Astrocyte (in vitro differentiated cells and primary cell): Measurements from ENCODE around the gene PRR23B. TPM values are rescaled to one million over a fixed set of nuclear protein-coding genes. Genes with fewer than 3 reads are reported as not detected.

Source experiments
- DNase-seq: peaks from one replicate; pipeline ENCODE4 v3.0.0-alpha.2; 2010; ENCODE audit warnings: low read depth
- FAIRE-seq: peaks from 2 replicates; lab custom pipeline; 2011; peaks lifted over from hg19 to GRCh38; lab: Jason Lieb, UNC
- H2AFZ ChIP-seq: 2 replicates; pipeline ENCODE4 v1.6.0; 2012; ENCODE audit warnings: low read depth, low read length, inconsistent platforms
- H3K27ac ChIP-seq: 2 replicates; pipeline ENCODE4 v1.5.1; 2011; ENCODE audit warnings: low read depth, low read length, inconsistent platforms
- H3K27me3 ChIP-seq: 2 replicates; pipeline ENCODE4 v1.6.0; 2011; ENCODE audit warnings: low read length, inconsistent platforms; ENCODE audit not compliant: insufficient read depth
- H3K36me3 ChIP-seq: 2 replicates; pipeline ENCODE4 v1.5.1; 2011; ENCODE audit warnings: low read length, inconsistent platforms; ENCODE audit not compliant: insufficient read depth
- H3K4me1 ChIP-seq: 2 replicates; pipeline ENCODE4 v1.5.1; 2011; ENCODE audit warnings: low read length, inconsistent platforms; ENCODE audit not compliant: insufficient read depth
- H3K4me2 ChIP-seq: 2 replicates; pipeline ENCODE4 v1.6.0; 2012; ENCODE audit warnings: low read length, inconsistent platforms
- H3K4me3 ChIP-seq: 2 replicates; pipeline ENCODE4 v1.5.1; 2011; ENCODE audit warnings: low read depth, mild to moderate bottlenecking, low read length, inconsistent platforms; ENCODE audit not compliant: insufficient read depth
- H3K79me2 ChIP-seq: 2 replicates; pipeline ENCODE4 v1.6.0; 2012; ENCODE audit warnings: mild to moderate bottlenecking, low read length, inconsistent platforms; ENCODE audit not compliant: insufficient read depth
- H3K9ac ChIP-seq: 2 replicates; pipeline ENCODE4 v1.6.0; 2012; ENCODE audit warnings: mild to moderate bottlenecking, low read length, inconsistent platforms
- H3K9me3 ChIP-seq: 2 replicates; pipeline ENCODE4 v1.5.1; 2012; ENCODE audit warnings: low read depth, mild to moderate bottlenecking, low read length, inconsistent platforms; ENCODE audit not compliant: insufficient read depth
- H4K20me1 ChIP-seq: 2 replicates; pipeline ENCODE4 v1.6.0; 2012; ENCODE audit warnings: low read length, inconsistent platforms; ENCODE audit not compliant: insufficient read depth
- H3K27ac Mint-ChIP-seq: one replicate; pipeline ENCODE4 v1.8.0; 2021; ENCODE audit warnings: mild to moderate bottlenecking, mixed read lengths; ENCODE audit not compliant: unreplicated experiment
- H3K27me3 Mint-ChIP-seq: one replicate; pipeline ENCODE4 v1.8.0; 2021; ENCODE audit warnings: low read depth, mixed read lengths; ENCODE audit not compliant: unreplicated experiment
- H3K36me3 Mint-ChIP-seq: one replicate; pipeline ENCODE4 v1.8.0; 2021; ENCODE audit warnings: low read depth, mixed read lengths; ENCODE audit not compliant: unreplicated experiment
- H3K4me1 Mint-ChIP-seq: one replicate; pipeline ENCODE4 v1.8.0; 2021; ENCODE audit warnings: low read depth, mixed read lengths; ENCODE audit not compliant: unreplicated experiment
- H3K4me3 Mint-ChIP-seq: one replicate; pipeline ENCODE4 v1.8.0; 2021; ENCODE audit warnings: mild to moderate bottlenecking, moderate library complexity, mixed read lengths; ENCODE audit not compliant: unreplicated experiment
- H3K9me3 Mint-ChIP-seq: one replicate; pipeline ENCODE4 v1.8.0; 2021; ENCODE audit warnings: mild to moderate bottlenecking, mixed read lengths; ENCODE audit not compliant: unreplicated experiment
- EZH2 ChIP-seq: IDR thresholded peaks from 2 replicates; pipeline ENCODE4 v1.6.1; 2012; ENCODE audit warnings: mild to moderate bottlenecking, low read length, inconsistent platforms; ENCODE audit not compliant: insufficient read depth
- total RNA-seq: library from RNA; stranded (reverse); gene quantifications from 2 replicates; pipeline ENCODE4 v1.2.1, GENCODE V29; 2021
- TF ChIP-seq, protein P1 (sequence below): IDR thresholded peaks from 2 replicates; pipeline ENCODE4 v1.5.1; 2011; ENCODE audit warnings: low read depth, mild to moderate bottlenecking, inconsistent platforms, low read length, moderate library complexity; ENCODE audit not compliant: insufficient read depth

PRR23B gene
- total RNA-seq, 1 donor from 2014 or later, result not detected

DNA sequence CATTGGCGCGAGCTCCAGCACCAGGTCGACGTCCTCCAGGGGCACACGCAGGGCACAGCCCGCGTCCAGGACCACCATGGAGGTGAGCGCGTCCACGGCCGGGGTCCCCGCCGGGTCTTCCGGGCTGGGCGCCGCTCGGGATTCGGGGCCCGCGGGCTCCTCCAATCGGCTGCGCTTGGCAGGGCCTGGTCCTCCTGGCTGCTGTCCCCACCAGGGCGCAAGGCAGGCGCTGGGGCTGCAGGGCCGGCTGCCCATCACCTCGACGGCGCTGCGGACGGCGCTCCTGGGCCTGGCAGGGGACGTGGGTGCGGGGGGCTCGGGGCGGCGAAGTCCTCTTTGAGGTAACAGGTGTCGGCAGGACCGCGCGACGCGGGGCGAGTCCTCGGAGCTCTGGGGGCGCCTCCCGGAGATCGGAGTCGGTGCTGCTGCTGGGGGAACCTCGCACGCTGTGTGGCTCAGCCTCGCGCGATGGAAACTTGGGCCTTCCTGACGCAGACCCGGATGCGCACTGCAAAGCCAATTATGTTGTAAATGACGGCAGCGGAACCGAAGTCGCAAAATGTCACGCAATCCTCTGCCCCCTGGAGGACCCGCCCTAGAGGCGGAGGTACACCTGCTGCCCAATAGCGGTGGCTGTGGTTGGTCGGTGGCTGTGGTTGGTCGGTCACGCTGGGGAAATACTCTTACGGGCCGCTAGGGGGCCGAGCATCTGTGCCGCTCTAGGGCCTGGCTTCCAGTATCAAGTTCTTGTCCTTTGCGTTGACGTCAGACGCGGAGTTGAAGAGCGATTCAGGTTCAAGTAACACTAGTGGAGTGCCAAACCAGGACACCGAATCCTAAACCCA lies 23.9 kb upstream of the PRR23B start, which contains the start of gene PRR23C:
Gene PRR23C, minus strand, starts transcription at position 527 of the 845 bp plus-strand sequence. Its CDS starts 272 bp downstream, at position 255.
- TF ChIP-seq, protein P1, sequence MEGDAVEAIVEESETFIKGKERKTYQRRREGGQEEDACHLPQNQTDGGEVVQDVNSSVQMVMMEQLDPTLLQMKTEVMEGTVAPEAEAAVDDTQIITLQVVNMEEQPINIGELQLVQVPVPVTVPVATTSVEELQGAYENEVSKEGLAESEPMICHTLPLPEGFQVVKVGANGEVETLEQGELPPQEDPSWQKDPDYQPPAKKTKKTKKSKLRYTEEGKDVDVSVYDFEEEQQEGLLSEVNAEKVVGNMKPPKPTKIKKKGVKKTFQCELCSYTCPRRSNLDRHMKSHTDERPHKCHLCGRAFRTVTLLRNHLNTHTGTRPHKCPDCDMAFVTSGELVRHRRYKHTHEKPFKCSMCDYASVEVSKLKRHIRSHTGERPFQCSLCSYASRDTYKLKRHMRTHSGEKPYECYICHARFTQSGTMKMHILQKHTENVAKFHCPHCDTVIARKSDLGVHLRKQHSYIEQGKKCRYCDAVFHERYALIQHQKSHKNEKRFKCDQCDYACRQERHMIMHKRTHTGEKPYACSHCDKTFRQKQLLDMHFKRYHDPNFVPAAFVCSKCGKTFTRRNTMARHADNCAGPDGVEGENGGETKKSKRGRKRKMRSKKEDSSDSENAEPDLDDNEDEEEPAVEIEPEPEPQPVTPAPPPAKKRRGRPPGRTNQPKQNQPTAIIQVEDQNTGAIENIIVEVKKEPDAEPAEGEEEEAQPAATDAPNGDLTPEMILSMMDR, result no peak
- no peak for TF ChIP-seq EZH2
- no peak for FAIRE-seq
- no peak for DNase-seq
- Mint-ChIP-seq H3K27me3 (no peaks in the 10 kb centered on the region), H3K9me3 (peaks cover 8% of the 10 kb centered on the region), H3K27ac (no peak within 1 kb of the TSS), H3K36me3 (no peaks in the 10 kb centered on the region), H3K4me3 (no peak within 1 kb of the TSS), H3K4me1 (no peaks in the 10 kb centered on the region)
- no peak within 1 kb of the TSS for H2AFZ ChIP-seq
- H3K36me3 ChIP-seq, result no peaks in the 10 kb centered on the region
- no peak within 1 kb of the TSS for H3K27ac ChIP-seq
- H3K79me2 ChIP-seq, result no peaks in the 10 kb centered on the region
- no peak within 1 kb of the TSS for H3K9ac ChIP-seq
- no peak within 1 kb of the TSS for H3K4me2 ChIP-seq
- H4K20me1 ChIP-seq, result no peaks in the 10 kb centered on the region
- no peaks in the 10 kb centered on the region for H3K4me1 ChIP-seq
- H3K4me3 ChIP-seq, result no peak within 1 kb of the TSS
- H3K27me3 ChIP-seq, result no peaks in the 10 kb centered on the region
- no peaks in the 10 kb centered on the region for H3K9me3 ChIP-seq

DNA sequence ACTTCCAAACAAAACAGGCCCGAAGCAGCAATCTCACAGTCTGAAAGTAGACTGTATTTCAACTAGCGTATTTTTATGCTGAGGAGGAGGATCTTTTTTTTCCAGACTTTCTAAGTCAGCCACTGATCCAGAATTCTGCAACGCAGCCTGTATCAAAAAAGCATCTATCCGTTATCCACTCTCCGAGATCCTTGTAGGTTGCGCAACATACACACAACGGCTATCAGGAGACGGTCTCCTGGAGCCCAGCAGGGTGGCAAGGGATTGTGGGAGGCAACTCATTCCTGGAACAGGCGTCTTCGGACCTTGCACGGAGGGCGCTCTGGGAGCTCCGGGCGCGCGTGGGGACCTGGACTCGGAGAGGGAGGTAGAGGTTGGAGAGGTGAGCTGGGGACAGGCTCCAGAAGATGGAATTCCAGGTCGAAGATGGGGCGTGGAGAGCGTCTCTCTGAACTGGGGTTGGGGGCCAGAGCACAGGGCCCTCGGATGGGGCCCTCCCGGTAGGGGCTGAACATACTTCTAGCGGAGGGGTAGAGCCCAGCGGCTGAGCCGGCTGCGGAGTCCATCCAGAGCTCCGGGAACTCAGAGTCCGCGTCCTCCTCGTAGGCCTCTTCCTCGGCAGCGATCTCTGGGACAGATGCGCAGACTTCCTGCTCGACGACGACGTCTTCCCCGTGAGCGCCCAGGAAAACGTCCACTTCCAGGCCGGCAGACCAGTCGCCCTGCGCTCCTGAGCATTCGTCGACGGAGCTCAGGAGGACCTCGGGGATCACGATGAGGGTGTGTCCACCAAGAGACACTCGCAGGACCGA lies 23.0 kb upstream of the PRR23B start:
- no peak for DNase-seq

More for the DNA sequence above, 23.0 kb upstream of the PRR23B start:
- no peaks in the 10 kb centered on the region for H3K4me1 ChIP-seq
- H3K9me3 ChIP-seq, result no peaks in the 10 kb centered on the region
- TF ChIP-seq, protein P1, result no peak
- no peak for TF ChIP-seq EZH2
- H3K36me3 Mint-ChIP-seq, result no peaks in the 10 kb centered on the region
- no peak overlapping the region for H3K4me3 Mint-ChIP-seq
- H3K4me1 Mint-ChIP-seq, result no peaks in the 10 kb centered on the region
- H3K36me3 ChIP-seq, result no peaks in the 10 kb centered on the region
- no peaks in the 10 kb centered on the region for H3K79me2 ChIP-seq
- peaks cover 8% of the 10 kb centered on the region for H3K9me3 Mint-ChIP-seq
- no peak overlapping the region for H3K9ac ChIP-seq
- no peak overlapping the region for H3K4me2 ChIP-seq
- no peak overlapping the region for H3K27ac ChIP-seq
- H4K20me1 ChIP-seq, result no peaks in the 10 kb centered on the region
- no peak overlapping the region for H3K27ac Mint-ChIP-seq
- H3K4me3 ChIP-seq, result no peak overlapping the region
- H3K27me3 ChIP-seq, result no peaks in the 10 kb centered on the region
- FAIRE-seq, result no peak
- no peak overlapping the region for H2AFZ ChIP-seq
- no peaks in the 10 kb centered on the region for H3K27me3 Mint-ChIP-seq
